ENCODE results near the gene CNPY1. TPM values are rescaled to one million over a fixed set of nuclear protein-coding genes. Genes with fewer than 3 reads are reported as not detected.

Gene CNPY1
- total and polyA plus RNA-seq, 7 experiments from 2014 or later = not detected

GRCh38 chr7:155584763-155585531 lies 38.6 kb upstream of the CNPY1 start:
- H3K27ac Mint-ChIP-seq = no peak overlapping the region
- Histone ChIP-seq H3K36me3 (ENCODE audit: control insufficient read depth in 2 of 3, insufficient read depth in 3 of 3, low read length in 3 of 3) (no peaks in the 10 kb centered on the region), H3K4me1 (ENCODE audit: control insufficient read depth in 2 of 2, insufficient read depth in 2 of 2, low read length in 2 of 2) (no peaks in the 10 kb centered on the region), H3K4me3 (ENCODE audit: low read length) (no peak overlapping the region), H3K9me3 (ENCODE audit: control insufficient read depth in 2 of 3, low read length in 3 of 3) (no peaks in the 10 kb centered on the region), H3K27ac (ENCODE audit: low read depth, low read length) (no peak overlapping the region), H3K27me3 (ENCODE audit: control insufficient read depth in 2 of 2, insufficient read depth in 2 of 2, low read length in 2 of 2) (no peaks in the 10 kb centered on the region)
- DNase-seq (no peak), ATAC-seq (peak; percentile 45)
- H3K9me3 Mint-ChIP-seq = peaks cover 0 to 2% (median 0%) of the 10 kb centered on the region in 11 donors
- ChIA-PET POLR2A (no interaction called here), CTCF (no interaction called here)
- H3K4me3 Mint-ChIP-seq = no peak overlapping the region
- no peaks in the 10 kb centered on the region for H3K36me3 Mint-ChIP-seq
- H3K27me3 Mint-ChIP-seq = peaks cover 24 to 39% (median 28%) of the 10 kb centered on the region in 5 donors
- intact Hi-C loops (cut with micrococcal nuclease) = no loop called here
- no peaks in the 10 kb centered on the region for H3K4me1 Mint-ChIP-seq

GRCh38 chr7:155584261-155584660 lies 37.9 kb upstream of the CNPY1 start:
- peaks cover 24 to 39% (median 28%) of the 10 kb centered on the region in 5 donors for H3K27me3 Mint-ChIP-seq
- Histone ChIP-seq H3K27ac (ENCODE audit: low read depth, low read length) (no peak overlapping the region), H3K36me3 (ENCODE audit: control insufficient read depth in 2 of 3, insufficient read depth in 3 of 3, low read length in 3 of 3) (no peaks in the 10 kb centered on the region), H3K4me1 (ENCODE audit: control insufficient read depth in 2 of 2, insufficient read depth in 2 of 2, low read length in 2 of 2) (no peaks in the 10 kb centered on the region), H3K9me3 (ENCODE audit: control insufficient read depth in 2 of 3, low read length in 3 of 3) (no peaks in the 10 kb centered on the region), H3K4me3 (ENCODE audit: low read length) (no peak overlapping the region), H3K27me3 (ENCODE audit: control insufficient read depth in 2 of 2, insufficient read depth in 2 of 2, low read length in 2 of 2) (no peaks in the 10 kb centered on the region)
- H3K36me3 Mint-ChIP-seq = no peaks in the 10 kb centered on the region
- no peaks in the 10 kb centered on the region for H3K4me1 Mint-ChIP-seq
- POLR2A ChIA-PET = no interaction called here
- intact Hi-C loops (cut with micrococcal nuclease) = no loop called here
- CTCF ChIA-PET = no interaction called here
- H3K27ac Mint-ChIP-seq = no peak overlapping the region
- peaks cover 0 to 2% (median 0%) of the 10 kb centered on the region in 11 donors for H3K9me3 Mint-ChIP-seq
- ATAC-seq (no peak), DNase-seq (no peak)
- H3K4me3 Mint-ChIP-seq = no peak overlapping the region

- H3K9me3 ChIP-seq (ENCODE audit: control insufficient read depth in 2 of 3, low read length in 3 of 3) = no peaks in the 10 kb centered on the region
- H3K4me1 ChIP-seq (ENCODE audit: control insufficient read depth in 2 of 2, insufficient read depth in 2 of 2, low read length in 2 of 2) = no peaks in the 10 kb centered on the region
- intact Hi-C loops (cut with micrococcal nuclease) = no loop called here
- POLR2A ChIA-PET = no interaction called here
- H3K27me3 ChIP-seq (ENCODE audit: control insufficient read depth in 2 of 2, insufficient read depth in 2 of 2, low read length in 2 of 2) = no peaks in the 10 kb centered on the region
- Mint-ChIP-seq H3K36me3 (no peaks in the 10 kb centered on the region), H3K27me3 (peaks cover 23 to 39% (median 27%) of the 10 kb centered on the region in 5 donors), H3K9me3 (peaks cover 0 to 2% (median 0%) of the 10 kb centered on the region in 11 donors), H3K4me3 (no peak overlapping the region), H3K27ac (no peak overlapping the region), H3K4me1 (no peaks in the 10 kb centered on the region)
- DNase-seq (no peak), ATAC-seq (no peak)
- no peak overlapping the region for H3K4me3 ChIP-seq (ENCODE audit: low read length)
- CTCF ChIA-PET = no interaction called here
- no peaks in the 10 kb centered on the region for H3K36me3 ChIP-seq (ENCODE audit: control insufficient read depth in 2 of 3, insufficient read depth in 3 of 3, low read length in 3 of 3)
- H3K27ac ChIP-seq (ENCODE audit: low read depth, low read length) = no peak overlapping the region
Measured at GRCh38 chr7:155583636-155584035, 37.3 kb upstream of the CNPY1 start.

- CTCF ChIA-PET = no interaction called here
- H3K27me3 Mint-ChIP-seq = peaks cover 12 to 30% (median 16%) of the 10 kb centered on the region in 5 donors
Measured at GRCh38 chr7:155581954-155582353, 35.6 kb upstream of the CNPY1 start.

GRCh38 chr7:155581107-155581830 lies 34.9 kb upstream of the CNPY1 start:
- H3K27me3 ChIP-seq (ENCODE audit: control insufficient read depth in 2 of 2, insufficient read depth in 2 of 2, low read length in 2 of 2) = no peaks in the 10 kb centered on the region
- ChIA-PET CTCF (no interaction called here), POLR2A (no interaction called here)
- H3K9me3 Mint-ChIP-seq = peaks cover 0 to 2% (median 0%) of the 10 kb centered on the region in 11 donors
- H3K27me3 Mint-ChIP-seq = peaks cover 8 to 25% (median 11%) of the 10 kb centered on the region in 5 donors
- H3K4me3 ChIP-seq (ENCODE audit: low read length) = no peak overlapping the region
- no peaks in the 10 kb centered on the region for H3K36me3 ChIP-seq (ENCODE audit: control insufficient read depth in 2 of 3, insufficient read depth in 3 of 3, low read length in 3 of 3)
- H3K27ac ChIP-seq (ENCODE audit: low read depth, low read length) = no peak overlapping the region
- no peaks in the 10 kb centered on the region for H3K4me1 Mint-ChIP-seq
- no peak overlapping the region for H3K27ac Mint-ChIP-seq
- H3K36me3 Mint-ChIP-seq = no peaks in the 10 kb centered on the region
- DNase-seq (no peak), ATAC-seq (no peak)
- H3K4me3 Mint-ChIP-seq = no peak overlapping the region
- no peaks in the 10 kb centered on the region for H3K9me3 ChIP-seq (ENCODE audit: control insufficient read depth in 2 of 3, low read length in 3 of 3)
- no peaks in the 10 kb centered on the region for H3K4me1 ChIP-seq (ENCODE audit: control insufficient read depth in 2 of 2, insufficient read depth in 2 of 2, low read length in 2 of 2)
- intact Hi-C loops (cut with micrococcal nuclease) = no loop called here

More at GRCh38 chr7:155581954-155582353, 35.6 kb upstream of the CNPY1 start:
- Mint-ChIP-seq H3K4me3 (no peak overlapping the region), H3K9me3 (peaks cover 0 to 2% (median 0%) of the 10 kb centered on the region in 11 donors), H3K4me1 (no peaks in the 10 kb centered on the region), H3K36me3 (no peaks in the 10 kb centered on the region), H3K27ac (no peak overlapping the region)
- intact Hi-C loops (cut with micrococcal nuclease) = no loop called here
- Histone ChIP-seq H3K27ac (ENCODE audit: low read depth, low read length) (no peak overlapping the region), H3K4me3 (ENCODE audit: low read length) (no peak overlapping the region), H3K36me3 (ENCODE audit: control insufficient read depth in 2 of 3, insufficient read depth in 3 of 3, low read length in 3 of 3) (no peaks in the 10 kb centered on the region), H3K4me1 (ENCODE audit: control insufficient read depth in 2 of 2, insufficient read depth in 2 of 2, low read length in 2 of 2) (no peaks in the 10 kb centered on the region), H3K9me3 (ENCODE audit: control insufficient read depth in 2 of 3, low read length in 3 of 3) (no peaks in the 10 kb centered on the region), H3K27me3 (ENCODE audit: control insufficient read depth in 2 of 2, insufficient read depth in 2 of 2, low read length in 2 of 2) (no peaks in the 10 kb centered on the region)
- POLR2A ChIA-PET = no interaction called here
- DNase-seq = no peak
- no peak for ATAC-seq

- Mint-ChIP-seq H3K4me1 (no peaks in the 10 kb centered on the region), H3K4me3 (no peak overlapping the region), H3K36me3 (no peaks in the 10 kb centered on the region), H3K27me3 (peaks cover 1 to 18% (median 6%) of the 10 kb centered on the region in 5 donors), H3K9me3 (peaks cover 0 to 2% (median 0%) of the 10 kb centered on the region in 11 donors), H3K27ac (no peak overlapping the region)
- ATAC-seq (no peak), DNase-seq (peak in 1 of 9 donors; percentile 32)
- intact Hi-C loops (cut with micrococcal nuclease) = no loop called here
- ChIA-PET POLR2A (no interaction called here), CTCF (no interaction called here)
- no peaks in the 10 kb centered on the region for H3K9me3 ChIP-seq (ENCODE audit: control insufficient read depth in 2 of 3, low read length in 3 of 3)
- no peak overlapping the region for H3K27ac ChIP-seq (ENCODE audit: low read depth, low read length)
- H3K4me1 ChIP-seq (ENCODE audit: control insufficient read depth in 2 of 2, insufficient read depth in 2 of 2, low read length in 2 of 2) = no peaks in the 10 kb centered on the region
- no peak overlapping the region for H3K4me3 ChIP-seq (ENCODE audit: low read length)
- H3K27me3 ChIP-seq (ENCODE audit: control insufficient read depth in 2 of 2, insufficient read depth in 2 of 2, low read length in 2 of 2) = no peaks in the 10 kb centered on the region
- H3K36me3 ChIP-seq (ENCODE audit: control insufficient read depth in 2 of 3, insufficient read depth in 3 of 3, low read length in 3 of 3) = no peaks in the 10 kb centered on the region
Measured at GRCh38 chr7:155580367-155580766, 34.0 kb upstream of the CNPY1 start.
